ENCODE data around the gene UBL4B. TPM values are rescaled to one million over a fixed set of nuclear protein-coding genes. Genes with fewer than 3 reads are reported as not detected.

The UBL4B gene
- total RNA-seq, 1 experiment from 2014 or later, result not detected

- DNase-seq (ENCODE audit: low read depth), result no peak
Observed at GRCh38 chr1:110113551-110113950, 1.3 kb downstream of the UBL4B start.

DNA sequence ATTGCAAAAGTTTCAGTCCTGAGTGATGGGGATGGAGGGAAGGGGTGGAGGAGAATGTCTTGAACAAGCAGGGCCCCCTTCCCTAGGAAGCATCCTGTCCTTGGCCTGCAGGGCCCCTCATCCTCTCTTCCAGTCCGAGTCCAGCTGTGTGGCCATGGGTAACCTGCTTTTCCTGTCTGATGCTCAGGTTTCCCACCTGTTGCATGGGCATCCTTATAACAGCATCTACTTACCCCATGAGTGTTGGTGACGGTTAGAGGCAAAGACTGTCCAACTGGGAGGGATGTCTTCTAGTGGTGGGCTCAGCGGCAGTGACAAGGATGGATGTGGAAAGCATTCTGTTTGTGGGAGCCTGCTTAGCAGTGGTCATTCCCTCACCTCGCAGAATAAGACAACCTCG, 1.9 kb downstream of the UBL4B start:
- no peak for DNase-seq (ENCODE audit: low read depth)

- no peak for DNase-seq (ENCODE audit: low read depth)
Observed at GRCh38 chr1:110114784-110115183, 2.5 kb downstream of the UBL4B start.

- DNase-seq (ENCODE audit: low read depth), result peak; percentile 25
Observed at GRCh38 chr1:110118636-110119396, 6.6 kb downstream of the UBL4B start.

GRCh38 chr1:110119843-110120242, 7.6 kb downstream of the UBL4B start:
- peak; percentile 60 for DNase-seq (ENCODE audit: low read depth)

DNA sequence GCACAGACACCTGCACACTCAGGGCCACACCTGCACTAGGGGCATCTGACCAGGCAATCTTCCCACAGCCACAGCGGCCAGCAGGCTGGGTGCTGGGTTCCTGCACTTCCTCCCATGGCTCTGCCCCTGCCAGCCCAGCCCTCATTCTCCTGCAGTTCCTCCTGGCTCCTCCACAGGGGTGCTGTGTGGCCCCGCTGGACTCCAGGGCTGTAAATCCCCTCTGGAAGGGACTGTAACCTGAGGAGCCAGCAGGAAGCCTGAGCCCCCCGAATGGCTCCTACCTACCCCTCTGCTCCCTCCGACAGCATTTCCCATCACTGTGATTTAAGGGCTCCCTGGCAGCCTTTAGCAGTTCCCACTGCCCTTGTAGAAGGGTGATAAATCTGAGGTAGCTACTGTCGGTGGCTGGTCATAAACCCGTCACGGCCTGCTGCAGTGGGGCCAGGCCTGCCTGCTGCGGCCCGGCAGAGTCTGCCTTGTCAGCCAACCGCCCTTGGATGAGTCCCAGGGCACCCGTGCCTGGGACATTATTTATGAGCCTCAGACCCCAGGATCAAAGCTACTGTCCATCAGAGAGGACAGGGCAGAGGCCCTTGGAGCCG, 8.8 kb downstream of the UBL4B start:
- no peak for DNase-seq (ENCODE audit: low read depth)

- DNase-seq (ENCODE audit: low read depth), result no peak
Observed at GRCh38 chr1:110123224-110123623, 11.0 kb downstream of the UBL4B start.

GRCh38 chr1:110125810-110126209, 13.6 kb downstream of the UBL4B start:
- no peak for DNase-seq (ENCODE audit: low read depth)

GRCh38 chr1:110130113-110130591, 17.9 kb downstream of the UBL4B start:
- no peak for DNase-seq (ENCODE audit: low read depth)

DNA sequence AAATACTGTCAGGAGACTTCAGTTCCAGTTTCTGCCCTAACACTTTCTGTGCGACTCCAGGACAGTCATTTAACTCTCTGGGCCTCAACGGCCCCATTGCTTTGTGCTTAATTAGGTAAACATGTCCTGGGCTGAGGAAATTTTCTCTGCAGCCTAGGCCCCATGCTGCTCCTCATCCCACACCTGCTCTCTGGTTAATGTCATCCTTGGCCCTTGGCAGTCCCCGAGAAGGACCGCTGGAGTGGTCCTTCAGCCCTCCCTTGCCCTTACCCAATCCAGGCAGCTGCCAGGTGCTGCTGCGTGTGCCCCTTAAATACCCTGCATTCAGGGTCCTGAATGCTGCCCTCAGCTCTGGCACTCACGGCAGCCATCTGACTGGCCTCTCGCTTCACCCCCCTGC, 18.7 kb downstream of the UBL4B start:
- DNase-seq (ENCODE audit: low read depth), result no peak

GRCh38 chr1:110132682-110133081, 20.4 kb downstream of the UBL4B start:
- no peak for DNase-seq (ENCODE audit: low read depth)

- DNase-seq (ENCODE audit: low read depth), result no peak
Observed at GRCh38 chr1:110133436-110133835, 21.2 kb downstream of the UBL4B start.

GRCh38 chr1:110134050-110134595, 21.9 kb downstream of the UBL4B start:
- peak; percentile 31 for DNase-seq (ENCODE audit: low read depth)

GRCh38 chr1:110135246-110135645, 23.0 kb downstream of the UBL4B start:
- DNase-seq (ENCODE audit: low read depth), result no peak

DNA sequence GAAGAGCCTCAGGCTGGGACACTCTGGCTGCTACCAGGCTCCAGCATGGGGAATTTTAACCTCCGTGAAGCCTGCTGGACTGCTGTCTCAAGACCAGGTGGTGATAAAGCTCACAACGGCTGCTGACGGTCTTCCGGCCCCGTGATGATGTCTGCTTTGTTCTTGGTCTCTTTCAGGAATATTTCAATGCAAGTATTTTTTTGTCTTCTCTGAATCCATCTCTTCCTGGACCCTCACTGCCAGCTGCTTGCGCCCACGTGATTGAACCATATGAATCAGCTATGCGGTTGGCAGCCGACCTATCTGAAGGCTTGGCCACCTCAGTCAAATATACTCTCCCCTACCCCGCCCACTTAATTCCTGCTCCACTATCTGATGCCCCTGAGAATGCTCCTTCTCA, 23.4 kb downstream of the UBL4B start:
- DNase-seq (ENCODE audit: low read depth), result no peak

DNA sequence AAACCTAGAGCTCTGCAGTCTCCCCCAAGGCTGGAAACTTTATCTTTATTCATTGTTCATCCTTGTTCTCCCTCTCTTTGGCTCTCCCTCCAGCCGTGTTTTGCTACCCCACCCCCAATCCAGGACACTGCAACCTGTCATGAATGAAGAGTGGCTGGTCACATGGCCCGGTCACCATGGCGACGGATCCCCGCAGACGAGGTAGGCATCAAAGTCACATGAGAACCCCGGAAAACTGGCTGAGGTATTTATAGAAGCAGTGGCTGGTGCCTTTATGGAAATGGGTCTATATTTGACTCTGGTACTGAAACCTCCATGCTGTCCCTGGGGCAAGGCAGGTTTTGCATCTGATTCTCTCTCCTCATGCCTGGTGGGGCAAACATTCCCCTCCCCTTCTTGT, 24.7 kb downstream of the UBL4B start:
- DNase-seq (ENCODE audit: low read depth), result no peak

DNA sequence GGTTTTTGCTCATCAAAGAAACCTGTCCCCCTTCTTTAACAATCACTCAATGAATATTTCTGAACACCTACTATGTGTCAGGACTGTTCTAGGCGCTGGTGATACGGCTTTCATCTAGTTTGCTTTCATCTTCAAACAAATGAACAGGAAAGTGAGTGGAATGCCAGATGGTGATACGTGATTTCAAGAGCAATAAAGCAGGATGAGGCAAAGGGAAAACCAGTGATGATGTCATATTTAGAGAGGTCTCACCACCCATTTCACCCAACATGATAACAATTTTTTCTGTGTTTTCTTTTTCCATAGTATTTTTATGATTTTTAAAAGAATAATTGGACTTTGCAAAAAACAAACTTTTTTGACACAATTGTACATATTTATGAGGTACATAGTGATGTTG, 26.7 kb downstream of the UBL4B start:
- no peak for DNase-seq (ENCODE audit: low read depth)

DNA sequence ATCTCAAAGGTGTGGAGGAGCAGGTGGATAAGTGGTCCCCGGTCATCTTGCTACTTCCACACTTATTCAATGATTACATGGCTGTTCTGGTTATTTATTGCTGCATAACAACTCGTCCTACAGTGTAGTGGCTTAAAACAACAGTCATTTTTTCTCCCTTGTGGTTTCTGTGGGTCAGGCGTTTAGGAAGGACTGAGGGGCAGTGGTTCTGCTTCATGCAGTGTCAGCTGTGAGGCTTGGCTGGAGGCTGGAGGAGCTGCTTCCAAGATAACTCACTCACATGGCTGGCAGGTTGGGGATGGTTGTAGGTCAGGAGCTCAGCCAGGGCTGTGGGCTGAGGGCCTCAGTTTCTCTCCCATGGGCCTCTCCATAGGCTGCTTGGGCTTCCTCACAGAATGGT, 32.1 kb downstream of the UBL4B start:
- DNase-seq (ENCODE audit: low read depth), result no peak

DNA sequence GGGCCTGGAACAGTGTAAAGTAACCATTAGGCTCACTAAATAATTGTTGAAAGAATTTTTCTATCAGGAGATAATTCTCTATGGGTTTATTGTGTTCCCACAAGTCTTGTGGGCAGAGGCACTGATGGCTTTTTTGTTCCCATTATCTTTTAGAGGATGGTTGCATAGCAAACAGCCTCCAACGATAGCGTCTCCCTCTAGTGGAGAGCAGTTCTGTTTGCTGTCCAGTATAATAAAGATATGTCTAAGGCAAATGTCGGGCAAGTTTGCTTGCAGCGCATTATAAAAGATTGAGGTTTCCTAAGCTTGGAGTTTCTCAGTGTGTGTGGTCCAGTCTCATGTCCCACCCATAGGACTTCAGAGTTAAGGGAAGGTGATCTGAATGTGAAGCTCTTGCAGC, 36.7 kb downstream of the UBL4B start:
- DNase-seq (ENCODE audit: low read depth), result no peak

DNA sequence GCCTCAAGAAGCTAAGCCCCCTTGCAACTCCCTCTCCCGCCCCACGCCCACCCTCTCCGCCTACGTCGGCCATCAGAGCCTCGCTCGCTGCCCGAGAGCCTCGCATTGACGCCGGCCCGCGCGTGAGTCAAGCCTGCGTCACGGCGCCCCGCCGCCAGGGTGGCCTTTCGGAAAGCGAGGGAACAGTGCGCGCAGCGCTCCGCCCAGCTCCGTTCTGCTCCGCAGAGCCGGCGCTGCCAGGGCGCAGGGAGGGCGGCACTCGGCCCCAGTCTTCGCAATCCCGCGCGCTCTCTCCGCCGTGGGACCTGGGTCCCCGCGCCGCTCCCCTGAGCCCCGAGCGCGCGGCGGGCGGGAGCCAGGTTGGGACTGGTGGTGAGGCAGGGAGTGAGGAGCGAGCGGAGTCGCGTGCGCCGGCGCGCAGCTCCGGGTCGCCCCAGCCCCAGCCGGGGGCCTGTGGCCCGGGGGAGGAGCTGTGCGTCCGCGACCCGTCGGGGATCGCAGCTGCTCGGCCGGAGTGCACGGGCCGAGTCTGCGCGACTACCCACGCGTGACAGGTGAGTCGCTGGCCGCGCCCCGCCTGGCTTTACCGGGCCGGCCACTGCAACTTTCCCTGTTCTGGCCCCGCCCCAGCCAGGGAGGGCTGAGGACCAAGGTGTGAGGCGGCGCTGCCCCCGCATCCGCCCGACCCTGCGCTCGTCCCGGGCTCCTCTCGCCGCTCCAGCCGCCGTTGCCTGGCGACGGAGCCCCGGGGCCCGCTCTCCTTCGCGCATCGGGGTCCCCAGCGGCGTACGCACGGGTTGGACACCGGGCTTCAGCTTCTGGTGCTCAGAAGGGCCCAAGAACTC, 38.3 kb downstream of the UBL4B start, which contains the start of gene SLC6A17:
TSS of gene SLC6A17 (plus strand) at position 165 of the 845 bp plus-strand sequence. CDS start 16,436 bp downstream, outside the sequence.
- peak; percentile 20 for DNase-seq (ENCODE audit: low read depth)

DNA sequence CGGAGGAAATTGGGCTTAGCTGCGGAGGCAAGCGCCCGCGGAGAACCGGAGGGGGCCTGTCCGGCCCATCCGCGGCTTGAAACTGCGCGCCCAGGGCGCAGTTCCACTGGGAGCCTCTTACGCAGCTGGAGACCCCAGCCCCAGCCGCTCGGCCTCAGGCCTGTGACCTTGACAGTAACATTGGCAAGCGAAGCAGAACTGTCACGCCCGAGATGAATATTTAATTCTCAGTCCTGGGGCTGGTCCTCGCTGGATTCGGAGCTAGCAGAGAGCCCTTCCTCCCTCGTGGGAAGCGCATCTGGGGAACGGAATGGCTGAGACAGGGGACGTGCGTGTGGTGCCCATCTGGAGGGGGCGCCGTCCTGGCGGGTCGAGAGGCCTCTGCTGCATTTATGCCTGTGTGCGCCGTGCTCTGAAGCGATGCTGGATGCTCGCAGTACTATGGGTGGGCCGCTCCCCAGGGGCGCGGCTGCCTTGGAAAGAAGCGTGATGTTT, 39.0 kb downstream of the UBL4B start:
- no peak for DNase-seq (ENCODE audit: low read depth)
